Measurements from ENCODE around the gene RPL5.

The RPL5 gene

DNA sequence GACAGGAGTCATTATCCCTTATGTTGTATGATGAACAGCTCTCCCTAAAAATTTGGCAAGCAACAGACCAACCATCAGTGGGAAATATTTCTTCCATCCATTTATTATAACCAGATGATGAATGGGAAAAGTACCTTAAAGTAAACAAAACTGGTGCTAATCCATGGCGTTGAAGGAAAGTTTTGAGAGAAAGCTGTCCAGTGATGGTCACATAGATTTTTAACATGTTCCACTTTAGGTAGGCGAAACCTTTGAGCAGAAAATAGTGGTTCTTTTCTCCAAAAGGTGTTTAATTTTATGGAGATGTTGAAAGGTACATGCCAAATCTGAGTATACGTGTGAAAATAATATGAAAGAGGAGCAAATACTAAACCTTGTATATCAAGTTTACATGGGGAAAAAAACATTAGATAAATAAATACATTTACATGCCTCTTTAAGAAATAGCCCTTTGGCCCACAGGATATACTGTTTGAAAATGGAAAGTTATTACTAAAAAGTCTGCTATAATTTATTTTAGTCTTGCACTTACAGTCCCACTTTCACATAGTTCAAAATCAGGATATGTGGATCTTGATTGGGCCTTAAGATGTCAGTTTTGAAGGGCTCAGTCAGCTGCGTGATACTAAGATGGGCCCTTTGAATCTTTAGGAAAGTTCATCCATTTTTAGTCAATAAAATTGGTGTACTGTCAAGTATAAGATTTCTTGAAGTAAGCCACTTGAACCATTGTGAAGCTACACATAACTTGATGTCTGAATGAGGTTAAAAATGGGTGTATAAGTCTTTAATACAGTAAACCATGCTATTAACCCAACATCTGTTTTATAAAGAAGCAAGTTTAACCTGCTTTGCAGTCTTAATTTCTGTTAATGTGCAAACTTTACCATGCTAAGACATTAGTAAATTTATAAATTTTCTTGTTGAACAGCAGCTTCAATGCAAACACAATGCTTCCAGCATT lies 10.5 kb downstream of the RPL5 start:
- Histone ChIP-seq H3K4me2 (ENCODE audit: low read length, poor library complexity, severe bottlenecking) (no peak overlapping the region), H3K14ac (ENCODE audit: low read length in 2 of 2) (no peak overlapping the region), H2AK5ac (ENCODE audit: low read length, severe bottlenecking) (no peak overlapping the region), H3K9me3 (ENCODE audit: control insufficient read depth, low read length) (no peaks in the 10 kb centered on the region), H3K36me3 (ENCODE audit: control insufficient read depth in 1 of 2, insufficient read depth in 2 of 2, low read depth in 1 of 2, low read length in 2 of 2) (peaks cover 12 to 73% of the 10 kb centered on the region in 2 experiments), H3K79me1 (replicated peaks; ENCODE audit: low read length, poor library complexity, severe bottlenecking) (peaks cover 3% of the 10 kb centered on the region), H4K91ac (ENCODE audit: low read length) (no peak overlapping the region), H3K27ac (ENCODE audit: low read length, poor library complexity, severe bottlenecking) (no peak overlapping the region), H3K4ac (ENCODE audit: low read depth in 1 of 2, low read length in 2 of 2) (no peak overlapping the region), H2AFZ (ENCODE audit: low read depth, low read length) (no peak overlapping the region), H2BK15ac (ENCODE audit: low read depth, poor library complexity, severe bottlenecking) (no peak overlapping the region), H4K8ac (ENCODE audit: low read length) (no peak overlapping the region), H2BK12ac (ENCODE audit: low read length in 2 of 2) (no peak overlapping the region), H2BK120ac (ENCODE audit: low read depth, low read length) (no peak overlapping the region), H3K9ac (ENCODE audit: low read length) (no peak overlapping the region), H3K4me3 (ENCODE audit: insufficient read depth in 1 of 2, low read depth in 1 of 2, low read length in 2 of 2) (no peak overlapping the region), H2BK5ac (ENCODE audit: low read depth, low read length, poor library complexity, severe bottlenecking) (no peak overlapping the region), H3K4me1 (ENCODE audit: control insufficient read depth, insufficient read depth, low read depth, low read length) (peaks cover 4% of the 10 kb centered on the region), H3K27me3 (ENCODE audit: control insufficient read depth in 1 of 2, insufficient read depth in 1 of 2, low read length in 2 of 2) (no peaks in the 10 kb centered on the region), H3K23ac (ENCODE audit: low read length in 2 of 2) (no peak overlapping the region), H3K18ac (ENCODE audit: low read depth in 1 of 2, low read length in 2 of 2) (no peak overlapping the region)
- no peak for DNase-seq
- 95% methylated on average over 3 of the region's 4 CpGs for WGBS

DNA sequence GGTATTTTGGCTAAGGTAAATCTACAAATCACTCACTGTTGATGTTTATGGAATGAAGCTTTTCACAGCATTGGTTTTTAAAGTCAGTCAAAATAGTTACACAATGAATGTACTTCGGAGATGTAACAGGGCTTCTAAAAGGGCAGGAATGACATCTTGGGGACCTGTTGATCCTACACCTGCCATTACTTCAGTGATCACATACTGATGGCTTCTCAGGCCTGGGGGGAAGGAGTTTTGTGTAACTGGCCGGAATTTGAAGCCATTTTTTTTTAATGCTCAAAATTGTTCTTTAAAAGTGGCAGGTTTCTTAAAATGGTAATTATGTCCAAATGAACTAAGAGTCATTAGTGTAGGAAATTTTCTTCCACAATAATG lies 11.2 kb downstream of the RPL5 start:
- no peak for DNase-seq
- peaks cover 3% of the 10 kb centered on the region for H3K79me1 ChIP-seq (replicated peaks; ENCODE audit: low read length, poor library complexity, severe bottlenecking)
- peaks cover 12 to 66% of the 10 kb centered on the region in 2 experiments for H3K36me3 ChIP-seq (ENCODE audit: control insufficient read depth in 1 of 2, insufficient read depth in 2 of 2, low read depth in 1 of 2, low read length in 2 of 2)
- no peak overlapping the region for H3K9ac ChIP-seq (ENCODE audit: low read length)
- no peak overlapping the region for H3K4me3 ChIP-seq (ENCODE audit: insufficient read depth in 1 of 2, low read depth in 1 of 2, low read length in 2 of 2)
- no CpG with 5 or more reads among the region's 2 CpGs for WGBS
- H3K4ac ChIP-seq (ENCODE audit: low read depth in 1 of 2, low read length in 2 of 2): no peak overlapping the region
- H2BK120ac ChIP-seq (ENCODE audit: low read depth, low read length): no peak overlapping the region
- no peak overlapping the region for H4K91ac ChIP-seq (ENCODE audit: low read length)
- no peak overlapping the region for H2BK5ac ChIP-seq (ENCODE audit: low read depth, low read length, poor library complexity, severe bottlenecking)
- H3K4me2 ChIP-seq (ENCODE audit: low read length, poor library complexity, severe bottlenecking): no peak overlapping the region
- no peak overlapping the region for H4K8ac ChIP-seq (ENCODE audit: low read length)
- peaks cover 4% of the 10 kb centered on the region for H3K4me1 ChIP-seq (ENCODE audit: control insufficient read depth, insufficient read depth, low read depth, low read length)
- H2BK12ac ChIP-seq (ENCODE audit: low read length in 2 of 2): no peak overlapping the region
- H3K18ac ChIP-seq (ENCODE audit: low read depth in 1 of 2, low read length in 2 of 2): no peak overlapping the region
- H3K9me3 ChIP-seq (ENCODE audit: control insufficient read depth, low read length): no peaks in the 10 kb centered on the region
- no peak overlapping the region for H3K27ac ChIP-seq (ENCODE audit: low read length, poor library complexity, severe bottlenecking)
- H2AK5ac ChIP-seq (ENCODE audit: low read length, severe bottlenecking): no peak overlapping the region
- H3K27me3 ChIP-seq (ENCODE audit: control insufficient read depth in 1 of 2, insufficient read depth in 1 of 2, low read length in 2 of 2): no peaks in the 10 kb centered on the region
- no peak overlapping the region for H3K23ac ChIP-seq (ENCODE audit: low read length in 2 of 2)
- no peak overlapping the region for H3K14ac ChIP-seq (ENCODE audit: low read length in 2 of 2)
- H2BK15ac ChIP-seq (ENCODE audit: low read depth, poor library complexity, severe bottlenecking): no peak overlapping the region
- H2AFZ ChIP-seq (ENCODE audit: low read depth, low read length): no peak overlapping the region

- Histone ChIP-seq H3K4me1 (ENCODE audit: control insufficient read depth, insufficient read depth, low read depth, low read length) (peaks cover 4% of the 10 kb centered on the region), H2AK5ac (ENCODE audit: low read length, severe bottlenecking) (no peak overlapping the region), H3K9ac (ENCODE audit: low read length) (no peak overlapping the region), H2BK12ac (ENCODE audit: low read length in 2 of 2) (no peak overlapping the region), H3K27ac (ENCODE audit: low read length, poor library complexity, severe bottlenecking) (no peak overlapping the region), H2AFZ (ENCODE audit: low read depth, low read length) (no peak overlapping the region), H3K18ac (ENCODE audit: low read depth in 1 of 2, low read length in 2 of 2) (no peak overlapping the region), H2BK15ac (ENCODE audit: low read depth, poor library complexity, severe bottlenecking) (no peak overlapping the region), H2BK5ac (ENCODE audit: low read depth, low read length, poor library complexity, severe bottlenecking) (no peak overlapping the region), H3K36me3 (ENCODE audit: control insufficient read depth in 1 of 2, insufficient read depth in 2 of 2, low read depth in 1 of 2, low read length in 2 of 2) (peaks cover 12 to 59% of the 10 kb centered on the region in 2 experiments), H3K4me3 (ENCODE audit: insufficient read depth in 1 of 2, low read depth in 1 of 2, low read length in 2 of 2) (no peak overlapping the region), H3K27me3 (ENCODE audit: control insufficient read depth in 1 of 2, insufficient read depth in 1 of 2, low read length in 2 of 2) (no peaks in the 10 kb centered on the region), H2BK120ac (ENCODE audit: low read depth, low read length) (no peak overlapping the region), H3K4me2 (ENCODE audit: low read length, poor library complexity, severe bottlenecking) (no peak overlapping the region), H3K14ac (ENCODE audit: low read length in 2 of 2) (no peak overlapping the region), H3K23ac (ENCODE audit: low read length in 2 of 2) (no peak overlapping the region), H4K8ac (ENCODE audit: low read length) (no peak overlapping the region), H3K9me3 (ENCODE audit: control insufficient read depth, low read length) (no peaks in the 10 kb centered on the region), H3K4ac (ENCODE audit: low read depth in 1 of 2, low read length in 2 of 2) (no peak overlapping the region), H3K79me1 (replicated peaks; ENCODE audit: low read length, poor library complexity, severe bottlenecking) (peaks cover 3% of the 10 kb centered on the region), H4K91ac (ENCODE audit: low read length) (no peak overlapping the region)
- no peak for DNase-seq
- 95% methylated on average over 7 of the region's 8 CpGs for WGBS
These were observed 11.9 kb downstream of the RPL5 start for GRCh38 chr1:92843429-92844352.

- no CpG with 5 or more reads among the region's 3 CpGs for WGBS
- no peak overlapping the region for H2AK5ac ChIP-seq (ENCODE audit: low read length, severe bottlenecking)
- H3K36me3 ChIP-seq (ENCODE audit: control insufficient read depth in 1 of 2, insufficient read depth in 2 of 2, low read depth in 1 of 2, low read length in 2 of 2): peaks cover 8 to 52% of the 10 kb centered on the region in 2 experiments
- no peak overlapping the region for H4K8ac ChIP-seq (ENCODE audit: low read length)
- peaks cover 4% of the 10 kb centered on the region for H3K4me1 ChIP-seq (ENCODE audit: control insufficient read depth, insufficient read depth, low read depth, low read length)
- H3K23ac ChIP-seq (ENCODE audit: low read length in 2 of 2): no peak overlapping the region
- no peak overlapping the region for H2BK120ac ChIP-seq (ENCODE audit: low read depth, low read length)
- H2BK15ac ChIP-seq (ENCODE audit: low read depth, poor library complexity, severe bottlenecking): no peak overlapping the region
- H4K91ac ChIP-seq (ENCODE audit: low read length): no peak overlapping the region
- no peaks in the 10 kb centered on the region for H3K27me3 ChIP-seq (ENCODE audit: control insufficient read depth in 1 of 2, insufficient read depth in 1 of 2, low read length in 2 of 2)
- H3K9me3 ChIP-seq (ENCODE audit: control insufficient read depth, low read length): no peaks in the 10 kb centered on the region
- no peak overlapping the region for H2BK5ac ChIP-seq (ENCODE audit: low read depth, low read length, poor library complexity, severe bottlenecking)
- H3K4me2 ChIP-seq (ENCODE audit: low read length, poor library complexity, severe bottlenecking): no peak overlapping the region
- H3K4me3 ChIP-seq (ENCODE audit: insufficient read depth in 1 of 2, low read depth in 1 of 2, low read length in 2 of 2): no peak overlapping the region
- no peak for DNase-seq
- H3K18ac ChIP-seq (ENCODE audit: low read depth in 1 of 2, low read length in 2 of 2): no peak overlapping the region
- H2BK12ac ChIP-seq (ENCODE audit: low read length in 2 of 2): no peak overlapping the region
- peaks cover 3% of the 10 kb centered on the region for H3K79me1 ChIP-seq (replicated peaks; ENCODE audit: low read length, poor library complexity, severe bottlenecking)
- H3K14ac ChIP-seq (ENCODE audit: low read length in 2 of 2): no peak overlapping the region
- H3K27ac ChIP-seq (ENCODE audit: low read length, poor library complexity, severe bottlenecking): no peak overlapping the region
- H3K4ac ChIP-seq (ENCODE audit: low read depth in 1 of 2, low read length in 2 of 2): no peak overlapping the region
- H2AFZ ChIP-seq (ENCODE audit: low read depth, low read length): no peak overlapping the region
- no peak overlapping the region for H3K9ac ChIP-seq (ENCODE audit: low read length)
These were observed 12.6 kb downstream of the RPL5 start for GRCh38 chr1:92844439-92844838.
